GM21447 (cell line): Measurements from ENCODE around the gene PGPEP1.
A peak's percentile ranks its signal among the peaks of the same experiment; 100 is the strongest.
"Not testable (repeated sequence)": the region's sequence is repeated elsewhere in the genome, so short reads cannot be mapped to it uniquely, and the experiment has no call there.

Experiments used
- ATAC-seq: cut with Tn5 transposase; IDR thresholded peaks from one replicate; pipeline ENCODE4 v1.9.1; 2021; ENCODE audit not compliant: unreplicated experiment

The PGPEP1 gene

GRCh38 chr19:18330868-18331267 is 9.5 kb upstream of the PGPEP1 start:
- no peak for ATAC-seq

- no peak for ATAC-seq
Measured at GRCh38 chr19:18332917-18333530, 7.4 kb upstream of the PGPEP1 start.

GRCh38 chr19:18333680-18334079 is 6.7 kb upstream of the PGPEP1 start:
- ATAC-seq, result no peak

- ATAC-seq, result no peak
Measured at GRCh38 chr19:18336121-18336520, 4.3 kb upstream of the PGPEP1 start.

GRCh38 chr19:18338541-18338940 is 1.9 kb upstream of the PGPEP1 start:
- no peak for ATAC-seq

GRCh38 chr19:18339723-18340122 is 675 bp upstream of the PGPEP1 start:
- no peak for ATAC-seq

GRCh38 chr19:18340990-18341868 is 831 bp downstream of the PGPEP1 start:
- ATAC-seq, result peak; percentile 47

GRCh38 chr19:18342090-18342632 is 1.8 kb downstream of the PGPEP1 start:
- ATAC-seq, result no peak

GRCh38 chr19:18344582-18344950 is 4.2 kb downstream of the PGPEP1 start:
- ATAC-seq, result no peak

GRCh38 chr19:18345296-18345695 is 4.9 kb downstream of the PGPEP1 start:
- ATAC-seq, result no peak

GRCh38 chr19:18346091-18346490 is 5.7 kb downstream of the PGPEP1 start:
- no peak for ATAC-seq

- no peak for ATAC-seq
Measured at GRCh38 chr19:18348171-18348570, 7.8 kb downstream of the PGPEP1 start.

- ATAC-seq, result not testable (repeated sequence)
Measured at GRCh38 chr19:18348818-18349339, 8.5 kb downstream of the PGPEP1 start.

GRCh38 chr19:18349524-18350128 is 9.2 kb downstream of the PGPEP1 start:
- no peak for ATAC-seq

GRCh38 chr19:18350490-18350889 is 10.1 kb downstream of the PGPEP1 start:
- ATAC-seq, result no peak

GRCh38 chr19:18351544-18351943 is 11.1 kb downstream of the PGPEP1 start:
- no peak for ATAC-seq

- no peak for ATAC-seq
Measured at GRCh38 chr19:18353378-18354005, 13.1 kb downstream of the PGPEP1 start.

- ATAC-seq, result not testable (repeated sequence)
Measured at GRCh38 chr19:18354743-18355142, 14.3 kb downstream of the PGPEP1 start.

GRCh38 chr19:18357041-18357440 is 16.6 kb downstream of the PGPEP1 start:
- ATAC-seq, result no peak

- no peak for ATAC-seq
Measured at GRCh38 chr19:18361646-18362045, 21.2 kb downstream of the PGPEP1 start.

- no peak for ATAC-seq
Measured at GRCh38 chr19:18362934-18363542, 22.6 kb downstream of the PGPEP1 start.
